GM12872 (cell line): ENCODE data around the gene RGS10.

Experiments used
- CTCF ChIP-seq: IDR thresholded peaks from 3 replicates; pipeline ENCODE4 v1.5.1; 2011; ENCODE audit warnings: low read depth, mild to moderate bottlenecking, low read length, moderate library complexity; ENCODE audit not compliant: insufficient read depth

The RGS10 gene

GRCh38 chr10:119526149-119526548 is 16.4 kb downstream of the RGS10 start:
- no peak for TF ChIP-seq CTCF

DNA sequence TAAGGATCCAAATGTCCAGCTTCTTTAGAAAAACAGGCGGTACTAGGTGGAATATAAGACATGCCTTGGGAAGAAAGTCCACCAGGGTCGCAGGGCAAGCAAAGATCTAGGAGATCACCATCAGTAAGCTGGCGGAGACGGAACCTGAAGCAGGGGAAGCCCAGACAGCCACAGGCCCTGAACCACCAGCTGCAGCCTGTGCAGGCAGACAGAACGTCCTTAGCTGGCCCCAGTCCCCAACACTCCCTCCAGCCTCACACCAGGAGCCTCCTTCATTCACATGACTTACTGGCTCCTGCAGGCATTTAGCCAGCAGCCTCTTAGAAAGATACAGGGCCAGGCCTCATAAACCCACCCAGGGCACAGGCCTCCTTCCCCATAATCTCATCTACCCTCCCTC is 17.4 kb downstream of the RGS10 start:
- TF ChIP-seq CTCF, result no peak

DNA sequence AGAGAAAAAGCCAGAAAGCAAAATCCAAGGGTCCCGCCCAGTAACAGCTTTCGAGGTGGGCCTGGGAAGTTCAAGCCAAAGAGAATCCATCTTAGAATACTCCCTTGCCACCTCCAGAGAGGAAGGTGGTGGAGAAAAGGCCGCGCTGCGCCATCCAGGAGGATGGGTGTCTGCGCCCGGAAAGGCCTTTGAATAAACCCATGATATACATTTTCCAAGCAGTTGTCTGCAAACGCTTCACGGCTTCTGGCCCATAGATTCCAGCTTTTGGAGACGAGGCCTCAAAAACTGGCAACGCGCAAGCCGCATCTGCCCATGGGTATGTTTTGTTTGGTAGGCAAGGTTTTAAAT is 17.8 kb downstream of the RGS10 start:
- TF ChIP-seq CTCF, result no peak

DNA sequence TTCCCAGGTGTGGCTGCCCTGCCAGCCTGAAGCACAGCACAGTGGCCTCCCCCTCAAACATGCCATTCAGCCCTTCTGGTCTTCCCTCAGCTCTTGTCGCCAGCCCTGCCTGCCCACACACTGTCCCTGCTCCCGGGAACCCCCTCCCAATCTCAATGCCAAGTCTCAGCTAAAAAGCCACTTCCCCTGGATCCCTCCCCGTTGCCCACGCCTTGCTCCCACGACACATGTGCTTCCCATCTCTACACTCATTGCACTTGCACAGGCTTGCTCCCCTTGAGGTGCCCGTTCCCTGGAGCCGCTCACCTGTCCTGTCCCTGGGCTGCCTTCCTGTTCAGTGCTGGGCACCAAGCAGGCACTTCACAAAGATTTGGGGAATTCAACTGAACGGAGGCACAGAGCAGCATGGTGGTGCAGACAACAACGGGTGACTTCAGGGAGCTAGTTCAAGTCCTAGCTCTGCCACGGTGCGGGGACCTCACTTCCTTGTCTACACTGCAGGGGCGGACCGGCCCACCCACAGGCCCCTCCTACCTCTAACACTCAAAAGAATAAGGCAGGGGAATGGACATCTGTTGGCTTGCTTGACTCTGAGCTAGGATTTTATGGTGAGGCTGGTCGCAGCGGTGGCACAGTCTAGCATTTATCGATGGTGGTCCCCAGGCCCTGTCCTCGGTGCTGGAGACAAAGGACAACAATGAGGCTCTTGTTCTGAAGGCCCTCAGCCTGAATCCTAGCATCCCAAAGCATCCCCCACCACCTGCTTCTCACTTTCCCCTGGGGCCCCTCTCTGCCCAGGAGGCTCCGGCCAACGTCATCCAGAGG is 18.4 kb downstream of the RGS10 start:
- no peak for TF ChIP-seq CTCF

DNA sequence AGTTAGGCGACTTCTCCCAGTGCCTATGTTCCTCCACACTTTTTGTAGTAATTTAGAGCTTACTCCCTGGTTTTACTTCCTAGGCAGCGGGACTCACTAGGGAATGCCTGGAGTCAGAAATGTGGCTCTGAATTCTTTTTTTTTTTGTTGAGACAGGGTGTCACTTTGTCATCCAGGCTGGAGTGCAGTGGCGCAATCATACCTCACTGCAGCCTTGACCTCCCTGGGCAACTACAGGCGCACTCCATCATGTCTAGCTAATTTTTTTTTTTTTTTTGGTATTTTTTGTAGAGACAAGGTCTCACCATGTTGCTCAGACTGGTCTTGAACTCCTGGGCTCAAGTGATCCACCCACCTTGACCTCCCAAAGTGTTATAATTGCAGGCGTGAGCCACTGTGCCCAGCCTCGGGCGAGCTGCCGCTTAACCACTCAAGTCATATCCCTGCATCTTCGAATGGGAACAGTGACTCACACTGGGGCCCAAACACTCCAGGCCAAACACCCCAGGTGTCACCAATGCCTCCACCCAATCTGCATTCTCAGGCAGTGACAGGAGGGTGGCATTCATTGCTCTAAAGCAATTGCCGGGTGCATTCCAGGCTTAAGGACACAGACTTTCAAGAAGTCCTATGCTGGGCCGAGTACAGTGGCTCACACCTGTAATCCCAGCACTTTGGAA is 19.6 kb downstream of the RGS10 start:
- no peak for TF ChIP-seq CTCF

DNA sequence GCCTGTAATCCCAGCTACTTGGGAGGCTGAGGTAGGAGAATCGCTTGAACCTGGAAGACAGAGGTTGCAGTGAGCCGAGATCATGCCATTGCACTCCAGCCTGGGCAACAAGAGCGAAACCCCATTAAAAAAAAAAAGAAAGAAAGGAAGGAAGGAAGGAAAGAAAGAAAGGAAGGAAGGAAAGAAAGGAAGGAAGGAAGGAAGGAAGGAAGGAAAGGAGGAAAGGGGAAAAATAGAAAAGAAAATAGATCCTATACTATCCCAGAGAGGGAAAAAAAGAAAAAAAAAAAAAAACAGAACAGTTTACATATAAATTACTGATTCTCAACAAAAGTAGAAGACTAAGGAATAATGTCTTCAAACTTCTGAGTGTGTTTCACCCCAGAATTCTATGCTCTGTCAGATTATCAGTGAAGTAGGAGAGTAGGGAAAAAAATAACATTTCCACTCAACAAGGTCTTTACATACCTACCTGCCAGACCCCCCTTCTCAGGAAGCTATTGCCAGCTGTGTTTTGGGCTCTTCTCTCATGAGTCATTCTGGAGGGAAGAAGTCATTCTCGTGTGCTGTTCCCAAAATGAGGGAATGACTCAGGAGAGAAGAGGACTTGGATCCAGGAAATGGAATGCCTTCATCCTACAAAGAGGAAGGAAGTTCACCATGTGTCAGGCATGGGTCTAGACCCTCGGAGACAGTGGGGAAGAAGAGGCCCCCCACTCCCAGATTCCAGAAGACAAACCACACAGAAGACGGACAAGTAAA is 20.9 kb downstream of the RGS10 start:
- no peak for TF ChIP-seq CTCF

DNA sequence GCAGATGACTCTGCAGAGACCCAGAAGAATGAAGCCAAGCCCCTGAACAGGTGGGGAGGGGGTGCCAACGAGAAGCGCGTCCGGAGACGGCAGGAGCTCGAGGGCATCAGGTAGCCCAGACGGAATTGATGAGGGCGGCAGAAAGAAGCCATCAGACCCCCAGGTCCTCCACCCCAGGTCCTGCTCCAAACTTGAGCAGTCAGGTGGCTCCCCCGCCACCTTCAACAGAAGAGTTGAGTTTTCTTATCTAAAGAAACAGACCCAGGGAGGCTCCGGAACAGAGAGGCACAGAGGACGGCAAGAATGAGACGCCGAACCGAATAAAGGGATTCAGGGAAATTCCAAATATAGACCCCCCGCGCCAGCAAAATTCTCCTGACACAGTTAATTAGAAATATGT is 22.2 kb downstream of the RGS10 start:
- no peak for TF ChIP-seq CTCF
